ENCODE data around the gene ARPP21. TPM values are rescaled to one million over a fixed set of nuclear protein-coding genes. Genes with fewer than 3 reads are reported as not detected.

Gene ARPP21
- total and polyA plus RNA-seq, 5 experiments from 2014 or later = not detected

DNA sequence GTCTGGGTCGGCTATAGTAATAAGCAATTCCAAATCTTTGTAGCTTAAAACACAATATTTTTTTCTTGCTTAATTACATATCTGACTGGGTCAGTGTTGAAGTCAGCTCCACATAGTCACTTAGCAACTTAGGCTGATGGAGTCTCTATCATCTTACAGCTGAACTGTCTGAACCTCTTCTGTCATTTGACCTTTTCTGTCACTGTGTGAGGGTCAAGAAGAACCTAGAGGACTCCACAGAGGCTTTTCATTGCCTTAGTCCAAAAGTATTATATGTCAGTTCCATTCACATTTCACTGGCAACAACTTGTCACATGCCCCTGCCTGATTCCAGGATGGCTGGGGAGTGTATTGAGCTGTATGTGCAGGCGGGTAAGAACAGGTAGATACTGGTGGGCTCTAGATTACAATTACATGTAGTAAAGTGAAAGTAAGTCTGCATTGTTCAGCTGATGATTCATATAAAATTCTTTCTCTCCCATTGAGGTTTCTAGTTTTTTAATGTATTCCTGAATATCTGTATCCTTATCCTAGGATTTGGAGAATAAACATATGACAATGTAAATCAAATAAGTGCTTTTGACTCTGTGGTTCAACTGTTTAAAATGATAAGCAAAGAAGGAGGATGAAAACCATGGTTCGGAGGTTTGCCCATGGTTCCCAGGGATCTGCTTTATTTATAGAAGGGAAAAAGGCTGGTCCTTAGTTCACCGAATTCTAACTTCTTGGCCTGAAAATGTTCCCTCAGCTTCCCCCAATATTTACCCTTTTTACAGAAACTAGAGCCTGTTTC, 5.8 kb upstream of the ARPP21 start:
- POLR2A ChIA-PET = no interaction called here

DNA sequence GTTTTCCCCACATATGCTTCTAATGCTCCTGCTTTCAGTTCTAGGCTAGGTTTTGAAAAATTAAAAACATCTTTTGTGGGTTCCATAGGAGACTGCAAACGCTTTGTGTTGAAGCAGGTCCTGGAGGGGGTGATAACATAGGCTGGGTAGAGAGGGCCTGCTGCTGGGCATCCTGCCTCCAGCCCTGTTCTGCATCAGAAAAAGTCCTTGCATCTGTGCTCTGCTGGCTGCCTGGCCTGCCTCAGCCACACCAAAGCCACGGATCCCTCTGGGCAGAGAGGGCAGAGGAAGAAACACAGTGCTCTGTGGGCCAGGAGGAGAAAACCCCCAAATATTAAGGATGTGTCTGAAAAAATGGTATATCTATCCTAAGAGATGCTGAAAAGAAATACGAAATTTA, 3.9 kb upstream of the ARPP21 start:
- H3K4me3 Mint-ChIP-seq = no peak overlapping the region
- H3K27ac Mint-ChIP-seq = no peak overlapping the region
- H3K27me3 Mint-ChIP-seq = peaks cover 9 to 32% (median 20%) of the 10 kb centered on the region in 5 donors
- no peak for ATAC-seq
- H3K36me3 Mint-ChIP-seq = no peaks in the 10 kb centered on the region
- peaks cover 3 to 11% (median 9%) of the 10 kb centered on the region in 4 donors for H3K4me1 Mint-ChIP-seq
- no peaks in the 10 kb centered on the region for H3K9me3 Mint-ChIP-seq
- POLR2A ChIA-PET = no interaction called here
- DNase-seq = no peak

More for the DNA sequence above, 5.8 kb upstream of the ARPP21 start:
- Mint-ChIP-seq H3K36me3 (no peaks in the 10 kb centered on the region), H3K4me3 (no peak overlapping the region), H3K27me3 (peaks cover 2 to 13% (median 7%) of the 10 kb centered on the region in 5 donors), H3K9me3 (no peaks in the 10 kb centered on the region), H3K27ac (no peak overlapping the region), H3K4me1 (no peaks in the 10 kb centered on the region)
- DNase-seq = no peak
- ATAC-seq = no peak

DNA sequence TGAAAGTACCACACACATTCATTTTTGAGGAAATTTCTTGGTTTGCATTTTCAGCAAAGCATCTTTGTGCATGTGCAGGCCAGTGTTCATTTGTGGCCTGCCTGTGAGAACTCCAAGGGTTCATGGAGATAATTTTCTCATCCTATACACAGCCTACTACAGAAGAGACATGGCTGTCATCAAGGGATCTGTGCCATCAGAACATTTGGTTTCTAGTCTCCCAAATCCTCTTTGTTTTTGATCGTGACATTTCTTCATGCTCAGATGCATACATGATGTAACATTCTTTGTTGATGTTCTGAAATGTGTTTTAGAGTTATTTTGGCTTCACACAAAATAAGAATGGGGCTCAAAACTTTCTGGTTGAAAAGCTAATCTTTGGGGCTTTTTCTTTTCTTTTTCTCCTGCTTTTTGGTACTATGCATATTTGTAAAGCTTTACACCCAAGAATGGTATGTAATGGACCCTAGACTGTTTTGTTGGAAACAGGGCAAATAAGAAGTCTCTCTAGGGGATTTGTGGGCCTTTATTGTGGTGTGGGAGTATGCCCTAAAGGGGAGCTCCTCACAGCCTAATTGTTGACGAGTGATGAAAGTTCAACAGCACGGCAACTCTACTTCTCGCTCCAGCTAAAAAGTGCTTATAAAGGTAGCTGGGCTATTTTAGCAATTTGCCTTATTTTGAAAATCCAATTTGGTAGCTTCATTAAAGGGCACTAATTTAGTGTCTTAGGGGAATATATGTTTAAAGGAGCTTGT, 3.2 kb upstream of the ARPP21 start:
- DNase-seq (no peak), ATAC-seq (no peak)
- Mint-ChIP-seq H3K27ac (no peak overlapping the region), H3K9me3 (no peaks in the 10 kb centered on the region), H3K4me1 (peaks cover 3 to 14% (median 10%) of the 10 kb centered on the region in 4 donors), H3K27me3 (peaks cover 14 to 39% (median 26%) of the 10 kb centered on the region in 5 donors), H3K36me3 (no peaks in the 10 kb centered on the region), H3K4me3 (no peak overlapping the region)
- POLR2A ChIA-PET = no interaction called here

DNA sequence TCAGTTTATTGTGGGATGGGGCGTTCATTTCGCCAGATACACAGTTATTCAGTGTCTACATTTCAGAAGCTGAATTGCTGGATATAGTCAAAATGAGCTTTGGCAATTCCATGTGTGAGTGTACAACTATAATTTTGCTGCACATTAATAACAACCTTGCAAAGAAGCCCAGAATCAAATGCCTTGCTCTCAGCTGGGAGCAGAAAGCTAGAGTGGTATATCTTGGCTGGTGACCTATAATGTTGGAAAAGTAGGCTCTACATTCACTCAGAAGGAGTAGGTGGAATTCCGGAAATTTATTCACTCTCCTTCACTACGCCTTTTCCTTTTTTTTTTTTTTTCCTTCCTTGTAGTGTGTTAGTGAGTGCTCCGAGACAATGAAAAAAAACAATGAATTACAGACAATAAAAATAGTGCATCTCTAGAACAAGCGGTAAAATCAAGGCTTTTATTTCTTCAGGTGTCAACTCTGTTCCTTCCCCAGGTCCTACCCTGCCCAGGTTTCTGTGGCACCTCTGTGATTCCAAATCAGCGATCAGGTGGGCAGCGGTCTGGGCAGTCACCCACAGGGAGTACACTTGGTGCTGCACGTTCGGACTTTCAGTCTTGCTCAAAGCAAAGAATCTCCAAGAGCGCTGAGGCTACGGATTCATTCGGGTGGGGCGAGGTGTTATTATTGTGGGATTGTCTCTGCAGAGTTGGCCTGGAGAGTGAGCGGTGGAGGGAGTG, 910 bp upstream of the ARPP21 start:
- Mint-ChIP-seq H3K4me1 (peaks cover 3 to 14% (median 11%) of the 10 kb centered on the region in 4 donors), H3K9me3 (no peaks in the 10 kb centered on the region), H3K27ac (no peak overlapping the region), H3K36me3 (no peaks in the 10 kb centered on the region), H3K27me3 (peaks cover 19 to 53% (median 26%) of the 10 kb centered on the region in 5 donors), H3K4me3 (peak overlapping the region in 7 of 10 donors; percentile 10 to 65 (median 22))
- no peak for ATAC-seq
- POLR2A ChIA-PET = no interaction called here
- no peak for DNase-seq

DNA sequence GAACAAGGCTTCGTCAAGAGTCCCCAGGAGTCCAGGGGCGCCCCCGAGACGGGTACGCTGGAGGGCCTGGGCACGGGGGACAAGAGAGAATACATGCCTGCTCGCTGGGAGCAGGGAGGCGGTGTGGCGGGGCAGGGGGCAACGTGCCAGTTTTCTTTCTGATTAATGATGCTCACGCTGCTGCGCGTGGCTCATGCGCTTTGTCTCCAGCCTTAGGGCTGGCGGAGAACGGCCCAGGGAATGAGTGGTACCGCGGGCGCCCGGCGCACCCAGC, 408 bp upstream of the ARPP21 start:
- Mint-ChIP-seq H3K36me3 (no peaks in the 10 kb centered on the region), H3K27me3 (peaks cover 19 to 55% (median 26%) of the 10 kb centered on the region in 5 donors), H3K4me3 (peak overlapping the region in 6 of 10 donors; percentile 21 to 65 (median 35)), H3K4me1 (peaks cover 3 to 14% (median 11%) of the 10 kb centered on the region in 4 donors), H3K9me3 (no peaks in the 10 kb centered on the region), H3K27ac (no peak overlapping the region)
- POLR2A ChIA-PET = no interaction called here
- ATAC-seq = no peak
- no peak for DNase-seq

DNA sequence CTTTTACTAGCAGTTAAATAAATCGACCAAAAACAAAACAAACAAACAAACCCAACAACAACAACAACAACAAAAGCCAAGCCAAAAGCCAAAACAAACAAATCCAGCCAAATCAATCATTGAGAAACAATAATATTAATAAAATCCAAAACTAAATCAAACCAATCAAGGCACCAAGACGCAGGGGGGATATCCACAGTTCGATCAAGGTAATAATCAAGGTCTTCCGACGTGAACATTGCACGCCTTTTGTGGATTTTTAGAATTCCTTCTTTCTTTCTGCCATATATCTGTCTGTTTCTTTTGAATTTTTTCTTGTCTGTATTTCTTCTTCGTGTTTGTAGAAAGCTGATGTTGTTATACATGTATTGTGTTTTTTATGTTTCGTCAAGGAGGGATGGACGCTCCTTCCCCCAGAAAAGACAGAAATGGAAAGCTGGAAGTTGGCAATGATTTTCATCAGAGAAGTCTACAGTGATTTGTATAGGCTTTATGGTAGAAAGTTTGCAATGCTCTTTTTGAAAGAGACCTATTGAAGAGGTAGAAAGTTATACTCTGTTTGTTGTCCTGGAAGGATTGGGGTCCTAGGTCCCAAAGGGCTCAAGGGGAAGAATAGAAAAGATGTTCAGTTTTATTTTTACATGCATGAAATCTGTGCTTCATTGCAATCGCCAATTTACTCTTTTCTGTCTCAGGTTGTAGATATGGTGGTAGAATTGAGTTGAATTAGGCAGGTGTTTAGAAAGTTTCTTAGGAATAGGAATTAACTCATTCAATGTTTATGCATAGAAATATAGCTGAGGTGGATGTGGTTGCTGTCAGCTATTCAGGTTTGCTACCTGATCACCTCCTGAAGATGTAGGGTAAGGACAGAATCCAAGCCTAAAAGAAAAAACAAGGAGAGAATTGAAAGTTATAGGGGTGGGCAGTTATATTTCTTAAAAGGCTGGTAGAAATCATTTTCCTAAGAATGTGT, 1.2 kb downstream of the ARPP21 start:
- POLR2A ChIA-PET = no interaction called here
- DNase-seq (no peak), ATAC-seq (no peak)
- H3K27me3 Mint-ChIP-seq = peaks cover 19 to 55% (median 26%) of the 10 kb centered on the region in 5 donors
- H3K9me3 Mint-ChIP-seq = no peaks in the 10 kb centered on the region
- H3K36me3 Mint-ChIP-seq = no peaks in the 10 kb centered on the region
- H3K4me3 Mint-ChIP-seq = peak overlapping the region in 8 of 10 donors; percentile 27 to 87 (median 69)
- H3K4me1 Mint-ChIP-seq = peaks cover 3 to 14% (median 11%) of the 10 kb centered on the region in 4 donors
- no peak overlapping the region for H3K27ac Mint-ChIP-seq

DNA sequence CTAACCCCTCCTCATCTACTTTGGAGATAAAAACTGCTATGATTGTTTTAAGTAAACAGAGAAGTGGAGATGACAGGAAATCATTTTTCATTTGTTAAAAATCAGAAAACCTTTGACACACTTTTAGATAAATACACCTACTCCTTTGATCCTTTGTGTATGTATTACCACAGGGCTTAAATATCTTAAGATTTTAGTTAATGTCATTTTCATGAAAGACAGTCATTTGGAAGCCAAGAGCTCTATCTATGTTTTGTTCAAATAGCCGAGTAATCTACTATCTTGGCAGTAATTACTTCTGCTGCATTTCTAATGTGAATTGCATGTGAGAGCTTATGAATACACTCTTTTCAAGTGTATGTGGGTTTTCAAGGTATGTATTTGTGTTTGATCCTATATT, 2.0 kb downstream of the ARPP21 start:
- H3K27ac Mint-ChIP-seq = no peak overlapping the region
- H3K4me1 Mint-ChIP-seq = peaks cover 3 to 14% (median 11%) of the 10 kb centered on the region in 4 donors
- DNase-seq (no peak), ATAC-seq (no peak)
- H3K27me3 Mint-ChIP-seq = peaks cover 19 to 55% (median 26%) of the 10 kb centered on the region in 5 donors
- no peak overlapping the region for H3K4me3 Mint-ChIP-seq
- no peaks in the 10 kb centered on the region for H3K36me3 Mint-ChIP-seq
- POLR2A ChIA-PET = no interaction called here
- H3K9me3 Mint-ChIP-seq = no peaks in the 10 kb centered on the region

DNA sequence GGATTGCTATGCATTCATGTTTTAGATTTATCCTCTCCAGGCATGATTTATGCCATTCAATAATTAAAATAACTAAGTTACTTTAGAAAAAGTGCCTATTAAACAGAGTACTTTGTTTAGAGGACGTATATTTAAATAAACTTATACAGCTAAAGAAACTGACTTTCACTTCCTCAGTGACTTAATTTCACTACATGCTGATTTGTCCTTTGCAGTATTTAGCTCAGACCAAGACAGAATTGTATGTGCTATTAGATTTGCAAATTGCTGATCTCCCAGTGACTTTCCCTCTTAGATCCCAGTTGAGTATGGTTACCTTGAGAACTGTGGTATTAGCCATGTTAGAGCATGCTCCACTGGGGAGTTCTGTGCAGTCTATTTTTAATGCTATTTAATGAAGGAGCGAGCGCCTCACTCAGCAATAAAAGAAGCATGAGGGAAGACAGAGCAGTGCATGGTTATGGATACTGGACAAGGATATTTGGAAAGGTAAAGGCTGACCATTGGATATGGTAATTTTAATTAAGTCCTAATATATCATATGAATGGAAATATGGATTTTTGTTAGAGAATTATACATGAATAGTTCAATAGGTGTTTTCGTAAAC, 2.7 kb downstream of the ARPP21 start:
- H3K27me3 Mint-ChIP-seq = peaks cover 19 to 55% (median 26%) of the 10 kb centered on the region in 5 donors
- H3K4me1 Mint-ChIP-seq = peaks cover 3 to 14% (median 11%) of the 10 kb centered on the region in 4 donors
- H3K27ac Mint-ChIP-seq = peak overlapping the region in 1 of 10 donors; percentile 6
- no peaks in the 10 kb centered on the region for H3K36me3 Mint-ChIP-seq
- ATAC-seq (no peak), DNase-seq (no peak)
- POLR2A ChIA-PET = no interaction called here
- H3K9me3 Mint-ChIP-seq = no peaks in the 10 kb centered on the region
- H3K4me3 Mint-ChIP-seq = no peak overlapping the region

DNA sequence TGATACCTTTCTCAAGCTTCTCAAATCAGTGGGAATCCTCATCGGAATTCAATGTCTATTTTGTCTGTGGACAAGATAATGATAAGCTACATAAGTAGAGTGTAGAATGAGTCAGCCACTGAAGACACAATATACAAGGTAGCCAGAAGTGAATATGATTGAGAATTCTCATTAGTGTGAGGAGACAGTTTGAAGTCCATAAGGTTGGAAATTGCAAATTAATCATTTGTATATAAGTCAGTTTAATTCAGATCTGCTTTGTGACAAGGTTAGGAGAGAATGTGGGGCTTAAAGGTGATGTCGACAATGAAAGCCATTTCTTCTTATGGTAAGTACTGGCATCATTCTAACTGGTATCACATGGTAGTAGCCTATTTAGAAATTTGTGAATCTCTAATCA, 4.2 kb downstream of the ARPP21 start:
- Mint-ChIP-seq H3K27ac (no peak overlapping the region), H3K36me3 (no peaks in the 10 kb centered on the region), H3K9me3 (no peaks in the 10 kb centered on the region), H3K4me1 (peaks cover 3 to 14% (median 11%) of the 10 kb centered on the region in 4 donors), H3K4me3 (no peak overlapping the region), H3K27me3 (peaks cover 18 to 42% (median 20%) of the 10 kb centered on the region in 5 donors)
- no peak for ATAC-seq
- no peak for DNase-seq
- POLR2A ChIA-PET = no interaction called here

DNA sequence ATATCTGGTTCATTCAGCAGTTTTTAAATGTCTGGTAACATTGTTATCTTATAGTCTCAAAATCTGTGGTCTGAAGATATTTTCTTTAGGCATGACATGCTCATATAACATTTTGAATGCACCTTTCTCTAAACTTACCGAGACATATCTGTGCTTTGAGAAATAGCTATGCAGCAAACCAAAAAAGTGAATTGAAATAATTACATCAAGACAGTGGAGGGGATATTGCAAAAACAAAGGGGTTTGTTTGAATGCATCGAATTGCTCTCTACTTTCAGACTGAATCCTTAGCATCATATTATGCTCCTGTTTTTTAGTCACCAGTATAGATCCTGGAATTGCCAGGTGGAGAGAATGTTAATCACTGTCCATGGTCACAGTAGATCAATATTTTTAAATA, 5.1 kb downstream of the ARPP21 start:
- no peaks in the 10 kb centered on the region for H3K36me3 Mint-ChIP-seq
- H3K4me1 Mint-ChIP-seq = peaks cover 3 to 13% (median 9%) of the 10 kb centered on the region in 4 donors
- no peak overlapping the region for H3K4me3 Mint-ChIP-seq
- H3K27ac Mint-ChIP-seq = no peak overlapping the region
- peaks cover 12 to 32% (median 16%) of the 10 kb centered on the region in 5 donors for H3K27me3 Mint-ChIP-seq
- no peak for ATAC-seq
- H3K9me3 Mint-ChIP-seq = no peaks in the 10 kb centered on the region
- POLR2A ChIA-PET = no interaction called here
- DNase-seq = no peak

DNA sequence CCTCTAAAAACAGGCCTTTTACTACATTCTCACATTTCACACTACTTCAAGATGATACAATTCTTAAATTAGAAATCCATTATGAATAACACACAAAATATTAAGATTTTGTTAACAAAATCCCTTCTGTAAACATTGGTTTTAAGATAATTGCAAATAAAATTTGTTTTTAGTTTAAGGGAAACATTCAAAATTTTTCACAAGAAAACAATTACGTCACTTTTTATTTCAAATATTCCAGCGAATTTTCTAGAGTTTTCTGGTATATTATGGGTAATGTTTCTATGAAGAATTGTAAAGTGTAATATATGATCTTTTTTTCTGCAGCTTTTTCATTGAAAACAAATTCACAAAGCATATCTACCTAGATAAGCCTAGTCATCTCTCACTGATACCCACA, 5.9 kb downstream of the ARPP21 start:
- no peaks in the 10 kb centered on the region for H3K9me3 Mint-ChIP-seq
- peaks cover 0 to 6% (median 3%) of the 10 kb centered on the region in 4 donors for H3K4me1 Mint-ChIP-seq
- H3K36me3 Mint-ChIP-seq = no peaks in the 10 kb centered on the region
- H3K27me3 Mint-ChIP-seq = peaks cover 4 to 25% (median 12%) of the 10 kb centered on the region in 5 donors
- POLR2A ChIA-PET = no interaction called here
- ATAC-seq = no peak
- DNase-seq = no peak
- H3K27ac Mint-ChIP-seq = no peak overlapping the region
- no peak overlapping the region for H3K4me3 Mint-ChIP-seq

DNA sequence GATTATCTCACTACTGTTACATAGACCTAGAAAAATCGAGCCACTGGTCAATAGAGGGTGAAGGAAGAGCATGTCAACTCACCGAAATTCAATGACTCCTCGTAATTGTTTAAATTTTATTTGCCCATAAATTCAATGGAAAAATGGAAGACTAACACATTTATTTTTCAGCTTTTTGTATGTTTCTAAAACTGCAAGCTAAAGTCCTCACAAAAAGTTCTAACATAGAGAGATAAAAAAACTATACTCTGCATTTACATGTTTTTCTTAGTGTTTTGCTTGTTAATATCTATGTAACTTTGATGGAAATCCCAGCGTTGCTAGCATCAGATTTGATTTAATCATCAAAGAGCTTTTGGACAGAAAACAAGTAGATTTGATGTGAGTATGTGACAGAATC, 6.8 kb downstream of the ARPP21 start:
- H3K27ac Mint-ChIP-seq = no peak overlapping the region
- no peaks in the 10 kb centered on the region for H3K9me3 Mint-ChIP-seq
- POLR2A ChIA-PET = no interaction called here
- no peaks in the 10 kb centered on the region for H3K36me3 Mint-ChIP-seq
- ATAC-seq = no peak
- peaks cover 0 to 16% (median 5%) of the 10 kb centered on the region in 5 donors for H3K27me3 Mint-ChIP-seq
- no peak overlapping the region for H3K4me3 Mint-ChIP-seq
- H3K4me1 Mint-ChIP-seq = peaks cover 0 to 3% (median 0%) of the 10 kb centered on the region in 4 donors
- DNase-seq = no peak

Measured in naive thymus-derived CD8-positive, alpha-beta T cell (primary cell).